B cell (primary cell): Measurements from ENCODE around the gene HIP1R. TPM values are rescaled to one million over a fixed set of nuclear protein-coding genes. Genes with fewer than 3 reads are reported as not detected.

Experiments used
- ATAC-seq: fragments of 200-7000 bp; cut with Tn5 transposase; one replicate; pipeline ENCODE4 v1.10.0; 2021; ENCODE audit warnings: low read depth, mild to moderate bottlenecking, moderate number of reproducible peaks, moderate library complexity
- CTCF ChIA-PET: fragments of 350-600 bp; sonication (Branson Sonifier 250); formaldehyde crosslinking; loops from one replicate; lab custom pipeline; 2021; ENCODE audit warnings: antibody characterized with exemption, inconsistent platforms; lab: Charles Lee
- POLR2A ChIA-PET: fragments of 350-600 bp; sonication (Branson Sonifier 250); formaldehyde crosslinking; loops from one replicate; lab custom pipeline; 2021; ENCODE audit warnings: antibody characterized with exemption; lab: Charles Lee
- DNase-seq: peaks from one replicate; pipeline ENCODE4 v3.0.0; 2013
- H2AFZ ChIP-seq: 2 replicates; pipeline ENCODE4 v1.6.1; 2012; ENCODE audit warnings: mild to moderate bottlenecking, low read depth, low read length; ENCODE audit not compliant: insufficient read depth, poor library complexity, severe bottlenecking
- H3K27ac ChIP-seq, 2 donors: 1 replicate in 1 of 2; 2 replicates in 1 of 2; pipeline ENCODE4 v1.5.1; 2012 to 2013; ENCODE audit warnings: low read length in 2 of 2, mild to moderate bottlenecking in 2 of 2, moderate library complexity in 1 of 2
- H3K27me3 ChIP-seq, 4 experiments: fragments of 200-600 bp in 1 of 4; sonication (generic) in 1 of 4; replicated peaks in 1 of 4; 1 replicate in 2 of 4; 2 replicates in 2 of 4; pipeline versions ENCODE4 v1.6.1 to v1.7.0; 2013 to 2016; ENCODE audit warnings: low read length in 3 of 4, mild to moderate bottlenecking in 2 of 4, mixed read lengths in 1 of 4, moderate library complexity in 1 of 4; ENCODE audit not compliant: insufficient read depth in 4 of 4, control insufficient read depth in 3 of 4; ENCODE audit errors: control extremely low read depth in 1 of 4
- H3K36me3 ChIP-seq, 2 experiments: replicated peaks in 1 of 2; 1 replicate in 1 of 2; 2 replicates in 1 of 2; pipeline versions ENCODE4 v1.6.1 to v1.7.1; 2013; ENCODE audit warnings: low read length in 1 of 2; ENCODE audit not compliant: insufficient read depth in 2 of 2, control insufficient read depth in 1 of 2; ENCODE audit errors: control extremely low read depth in 1 of 2, extremely low read depth in 1 of 2
- H3K4me1 ChIP-seq, 2 donors: fragments of 200-600 bp in 1 of 2; sonication (generic) in 1 of 2; 1 replicate in 1 of 2; 2 replicates in 1 of 2; pipeline versions ENCODE4 v1.5.1 to v1.6.1; 2013 to 2017; ENCODE audit warnings: low read length in 2 of 2; ENCODE audit not compliant: control insufficient read depth in 2 of 2, insufficient read depth in 2 of 2
- H3K4me2 ChIP-seq: replicated peaks from 2 replicates; pipeline ENCODE3; 2012; ENCODE audit warnings: mild to moderate bottlenecking, low read depth, low read length; ENCODE audit not compliant: poor library complexity, severe bottlenecking
- H3K4me3 ChIP-seq, 5 experiments: fragments of 200-600 bp in 1 of 5; sonication (generic) in 1 of 5; 1 replicate in 3 of 5; 2 replicates in 2 of 5; pipeline versions ENCODE4 v1.5.1 to v1.7.0; 2011 to 2016; ENCODE audit warnings: low read length in 4 of 5, mild to moderate bottlenecking in 4 of 5, low read depth in 2 of 5, control low read depth in 1 of 5, moderate library complexity in 1 of 5; ENCODE audit not compliant: insufficient read depth in 1 of 5; ENCODE audit errors: control extremely low read depth in 1 of 5, extremely low read depth in 1 of 5
- H3K79me2 ChIP-seq: fragments of 200-600 bp; sonication (generic); one replicate; pipeline ENCODE4 v1.6.0; 2016; ENCODE audit warnings: low read length; ENCODE audit not compliant: control insufficient read depth, insufficient read depth
- H3K9ac ChIP-seq: fragments of 200-600 bp; sonication (generic); 2 replicates; pipeline ENCODE4 v1.6.1; 2017; ENCODE audit warnings: mild to moderate bottlenecking, low read length, moderate library complexity
- H3K9me3 ChIP-seq, 3 donors: one replicate each; pipeline versions ENCODE4 v1.6.1 to v1.7.1; 2013; ENCODE audit warnings: low read length in 2 of 3; ENCODE audit not compliant: control insufficient read depth in 2 of 3, insufficient read depth in 1 of 3; ENCODE audit errors: control extremely low read depth in 1 of 3
- H4K20me1 ChIP-seq: 2 replicates; pipeline ENCODE4 v1.6.0; 2012; ENCODE audit warnings: mild to moderate bottlenecking, low read length; ENCODE audit not compliant: insufficient read depth, control insufficient read depth, poor library complexity, severe bottlenecking
- H3K27ac Mint-ChIP-seq: one replicate; pipeline ENCODE4 v1.8.0; 2021; ENCODE audit warnings: mixed read lengths
- H3K27me3 Mint-ChIP-seq: one replicate; pipeline ENCODE4 v1.8.0; 2021; ENCODE audit warnings: mixed read lengths
- H3K4me1 Mint-ChIP-seq: one replicate; pipeline ENCODE4 v1.8.0; 2021; ENCODE audit warnings: mixed read lengths
- H3K4me3 Mint-ChIP-seq: one replicate; pipeline ENCODE4 v1.8.0; 2021; ENCODE audit warnings: mixed read lengths
- H3K9me3 Mint-ChIP-seq: one replicate; pipeline ENCODE4 v1.8.0; 2022; ENCODE audit warnings: mixed read lengths; ENCODE audit not compliant: insufficient read depth
- EZH2 ChIP-seq: IDR thresholded peaks from 2 replicates; pipeline ENCODE4 v1.6.1; 2012; ENCODE audit warnings: borderline replicate concordance, low read depth, mild to moderate bottlenecking, moderate library complexity, low read length; ENCODE audit not compliant: insufficient read depth, poor library complexity, severe bottlenecking
- WGBS: methylation state at CpG from one replicate; pipeline ENCODE4 v1.1.5; 2013; ENCODE audit warnings: missing lambda C conversion rate; ENCODE audit not compliant: insufficient coverage; 5-methylcytosine and 5-hydroxymethylcytosine counted together
- intact Hi-C: fragments of 100-400 bp; cut with micrococcal nuclease; formaldehyde crosslinking; loops from one replicate; pipeline ENCODE4 v1.10.0; 2022
- polyA plus RNA-seq: library from polyadenylated mRNA; depleted of rRNA; stranded (reverse); fragments of >200 nt; gene quantifications from 2 replicates; pipeline ENCODE4 v1.2.3, GENCODE V29; 2012
- total RNA-seq, 2 donors: library from RNA; stranded (reverse); fragments of 120-200 nt in 1 of 2; gene quantifications; 1 replicate in 1 of 2; 2 replicates in 1 of 2; pipeline versions ENCODE4 v1.2.3 to v1.2.4, GENCODE V29; 2013 to 2022
- TF ChIP-seq, protein P1 (sequence below): fragments of 200-600 bp; IDR thresholded peaks from one replicate; pipeline ENCODE4 v1.8.0; 2022; ENCODE audit warnings: antibody characterized with exemption, mild to moderate bottlenecking

Gene HIP1R
- total and polyA plus RNA-seq, 2 donors (not counting 1 experiment from before 2014, with no cell fraction given): 289 to 390 TPM

DNA sequence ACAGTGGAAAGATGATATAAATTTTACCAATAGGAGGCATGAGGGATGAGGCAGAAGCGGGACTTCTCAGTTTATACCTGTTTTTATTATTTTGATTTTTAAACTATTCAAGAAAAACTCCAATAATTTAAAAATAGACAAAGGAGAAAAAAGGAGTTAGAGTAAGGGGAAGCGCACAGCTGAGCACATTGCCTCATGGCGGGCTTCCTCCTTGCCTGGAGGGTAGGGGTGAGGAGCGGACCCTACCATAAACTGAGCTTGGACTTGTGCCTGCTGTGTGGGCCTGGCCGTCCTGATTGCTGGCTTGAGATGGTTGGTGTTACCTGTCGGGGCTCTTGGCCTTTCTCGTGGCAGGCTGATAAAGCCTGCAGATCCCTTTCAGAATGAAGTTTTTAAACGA, 15.1 kb upstream of the HIP1R start:
- WGBS: 85% methylated on average over 6 of the region's 8 CpGs
- peak overlapping the region; percentile 83 to 84 for H3K27ac ChIP-seq
- Mint-ChIP-seq H3K4me3 (peak overlapping the region; percentile 88), H3K9me3 (no peaks in the 10 kb centered on the region), H3K27me3 (no peaks in the 10 kb centered on the region), H3K27ac (peak overlapping the region; percentile 90), H3K4me1 (peaks cover 51% of the 10 kb centered on the region)
- H3K9ac ChIP-seq: no peak overlapping the region
- H3K36me3 ChIP-seq: no peaks in the 10 kb centered on the region
- TF ChIP-seq, protein P1, sequence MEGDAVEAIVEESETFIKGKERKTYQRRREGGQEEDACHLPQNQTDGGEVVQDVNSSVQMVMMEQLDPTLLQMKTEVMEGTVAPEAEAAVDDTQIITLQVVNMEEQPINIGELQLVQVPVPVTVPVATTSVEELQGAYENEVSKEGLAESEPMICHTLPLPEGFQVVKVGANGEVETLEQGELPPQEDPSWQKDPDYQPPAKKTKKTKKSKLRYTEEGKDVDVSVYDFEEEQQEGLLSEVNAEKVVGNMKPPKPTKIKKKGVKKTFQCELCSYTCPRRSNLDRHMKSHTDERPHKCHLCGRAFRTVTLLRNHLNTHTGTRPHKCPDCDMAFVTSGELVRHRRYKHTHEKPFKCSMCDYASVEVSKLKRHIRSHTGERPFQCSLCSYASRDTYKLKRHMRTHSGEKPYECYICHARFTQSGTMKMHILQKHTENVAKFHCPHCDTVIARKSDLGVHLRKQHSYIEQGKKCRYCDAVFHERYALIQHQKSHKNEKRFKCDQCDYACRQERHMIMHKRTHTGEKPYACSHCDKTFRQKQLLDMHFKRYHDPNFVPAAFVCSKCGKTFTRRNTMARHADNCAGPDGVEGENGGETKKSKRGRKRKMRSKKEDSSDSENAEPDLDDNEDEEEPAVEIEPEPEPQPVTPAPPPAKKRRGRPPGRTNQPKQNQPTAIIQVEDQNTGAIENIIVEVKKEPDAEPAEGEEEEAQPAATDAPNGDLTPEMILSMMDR: no peak
- TF ChIP-seq EZH2: no peak
- peak overlapping the region; percentile 70 for H3K4me2 ChIP-seq
- CTCF ChIA-PET: interaction anchor here (0.6 kb wide), 1 partner anchor 88 kb away, joined by 3 read pairs; no protein-coding TSS in a partner anchor
- H3K4me3 ChIP-seq: no peak overlapping the region
- ATAC-seq (no peak), DNase-seq (no peak)
- intact Hi-C loops: loop anchor here (1.0 kb wide), 1 partner anchor 14 kb away; no protein-coding TSS in a partner anchor
- POLR2A ChIA-PET: interaction anchor here (0.7 to 2.0 kb wide), 4 partner anchors 16 to 300 kb away, joined by 3 to 11 read pairs (median 6); no protein-coding TSS in a partner anchor
- H4K20me1 ChIP-seq: no peaks in the 10 kb centered on the region
- no peaks in the 10 kb centered on the region for H3K27me3 ChIP-seq
- no peaks in the 10 kb centered on the region for H3K79me2 ChIP-seq
- no peaks in the 10 kb centered on the region for H3K9me3 ChIP-seq
- H3K4me1 ChIP-seq: peaks cover 46 to 52% of the 10 kb centered on the region in 2 donors
- no peak overlapping the region for H2AFZ ChIP-seq

DNA sequence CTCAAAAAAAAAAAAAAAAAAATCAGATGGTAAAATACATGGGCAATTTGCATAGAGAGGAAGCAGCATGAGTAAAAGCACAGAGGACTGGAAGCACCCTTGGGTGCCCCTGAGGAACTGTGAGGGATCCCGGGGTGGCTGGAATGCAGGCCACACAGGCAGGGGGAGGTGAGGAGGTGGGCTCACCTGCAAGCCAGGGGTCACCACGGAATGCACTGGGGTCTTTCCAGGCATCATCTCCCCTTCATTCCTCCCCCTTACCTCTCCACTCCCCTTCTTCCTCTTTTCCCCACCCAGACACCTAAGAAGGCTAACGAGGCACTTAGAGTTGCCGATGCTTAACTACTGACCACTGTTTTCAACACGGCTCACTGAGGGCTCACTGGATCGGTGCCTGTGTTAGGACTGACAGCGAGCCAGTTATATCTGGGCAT, 14.4 kb upstream of the HIP1R start:
- H3K4me2 ChIP-seq: peak overlapping the region; percentile 70
- H3K9me3 ChIP-seq: no peaks in the 10 kb centered on the region
- no peaks in the 10 kb centered on the region for H4K20me1 ChIP-seq
- H3K27me3 ChIP-seq: no peaks in the 10 kb centered on the region
- WGBS: 5% methylated on average over 5 of the region's 7 CpGs
- Mint-ChIP-seq H3K4me3 (peak overlapping the region; percentile 88), H3K9me3 (no peaks in the 10 kb centered on the region), H3K27me3 (no peaks in the 10 kb centered on the region), H3K4me1 (peaks cover 48% of the 10 kb centered on the region), H3K27ac (peak overlapping the region; percentile 90)
- POLR2A ChIA-PET: interaction anchor here (0.6 to 2.0 kb wide), 5 partner anchors 15 to 300 kb away, joined by 3 to 11 read pairs (median 6); no protein-coding TSS in a partner anchor
- no peaks in the 10 kb centered on the region for H3K79me2 ChIP-seq
- ATAC-seq (peak; percentile 89), DNase-seq (peak; percentile 79)
- TF ChIP-seq EZH2: no peak
- TF ChIP-seq, protein P1: no peak
- H3K4me1 ChIP-seq: peaks cover 46 to 50% of the 10 kb centered on the region in 2 donors
- CTCF ChIA-PET: interaction anchor here (1.2 to 10.0 kb wide), 2 partner anchors 9 to 27 kb away, joined by 3 to 64 read pairs; no protein-coding TSS in a partner anchor
- no peaks in the 10 kb centered on the region for H3K36me3 ChIP-seq
- peak overlapping the region; percentile 42 for H3K9ac ChIP-seq
- intact Hi-C loops: loop anchor here (1.0 kb wide), 2 partner anchors 8 to 13 kb away; no protein-coding TSS in a partner anchor
- H3K4me3 ChIP-seq: peak overlapping the region; percentile 18 to 49 (median 33)
- H2AFZ ChIP-seq: peak overlapping the region; percentile 40
- peak overlapping the region; percentile 83 to 84 for H3K27ac ChIP-seq
